Measurements from ENCODE around the gene VHLL. TPM values are rescaled to one million over a fixed set of nuclear protein-coding genes. Genes with fewer than 3 reads are reported as not detected.
"Not testable (repeated sequence)": the region's sequence is repeated elsewhere in the genome, so short reads cannot be mapped to it uniquely, and the experiment has no call there.

VHLL gene
- total and polyA plus RNA-seq, 2 donors (not counting 1 experiment from before 2014, with no cell fraction given) = not detected

DNA sequence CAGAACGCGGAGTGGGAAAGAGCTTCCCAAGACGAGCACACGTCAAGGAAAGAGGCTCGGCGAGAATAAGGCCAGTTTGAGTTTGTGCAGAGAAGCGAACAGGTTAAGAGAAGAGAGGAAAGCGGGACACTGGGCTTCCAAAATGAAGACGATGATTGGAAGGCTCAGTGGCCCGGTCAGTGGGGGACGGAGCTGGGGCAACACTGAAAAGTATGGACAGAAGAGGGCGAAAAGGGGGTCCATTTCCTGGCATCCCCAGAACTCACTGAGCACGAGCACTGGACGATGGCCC, 38.7 kb upstream of the VHLL start:
- TF ChIP-seq EZH2 (IDR thresholded peaks at IDR 0.05; ENCODE audit: low read length, missing control alignments) = no peak
- TF ChIP-seq, protein P1, sequence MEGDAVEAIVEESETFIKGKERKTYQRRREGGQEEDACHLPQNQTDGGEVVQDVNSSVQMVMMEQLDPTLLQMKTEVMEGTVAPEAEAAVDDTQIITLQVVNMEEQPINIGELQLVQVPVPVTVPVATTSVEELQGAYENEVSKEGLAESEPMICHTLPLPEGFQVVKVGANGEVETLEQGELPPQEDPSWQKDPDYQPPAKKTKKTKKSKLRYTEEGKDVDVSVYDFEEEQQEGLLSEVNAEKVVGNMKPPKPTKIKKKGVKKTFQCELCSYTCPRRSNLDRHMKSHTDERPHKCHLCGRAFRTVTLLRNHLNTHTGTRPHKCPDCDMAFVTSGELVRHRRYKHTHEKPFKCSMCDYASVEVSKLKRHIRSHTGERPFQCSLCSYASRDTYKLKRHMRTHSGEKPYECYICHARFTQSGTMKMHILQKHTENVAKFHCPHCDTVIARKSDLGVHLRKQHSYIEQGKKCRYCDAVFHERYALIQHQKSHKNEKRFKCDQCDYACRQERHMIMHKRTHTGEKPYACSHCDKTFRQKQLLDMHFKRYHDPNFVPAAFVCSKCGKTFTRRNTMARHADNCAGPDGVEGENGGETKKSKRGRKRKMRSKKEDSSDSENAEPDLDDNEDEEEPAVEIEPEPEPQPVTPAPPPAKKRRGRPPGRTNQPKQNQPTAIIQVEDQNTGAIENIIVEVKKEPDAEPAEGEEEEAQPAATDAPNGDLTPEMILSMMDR (conservative IDR thresholded peaks at IDR 0.05 in 1 of 2, IDR thresholded peaks at IDR 0.05 in 1 of 2; ENCODE audit: low read depth in 1 of 2, low read length in 2 of 2) = peak in 1 of 2 donors; percentile 14

DNA sequence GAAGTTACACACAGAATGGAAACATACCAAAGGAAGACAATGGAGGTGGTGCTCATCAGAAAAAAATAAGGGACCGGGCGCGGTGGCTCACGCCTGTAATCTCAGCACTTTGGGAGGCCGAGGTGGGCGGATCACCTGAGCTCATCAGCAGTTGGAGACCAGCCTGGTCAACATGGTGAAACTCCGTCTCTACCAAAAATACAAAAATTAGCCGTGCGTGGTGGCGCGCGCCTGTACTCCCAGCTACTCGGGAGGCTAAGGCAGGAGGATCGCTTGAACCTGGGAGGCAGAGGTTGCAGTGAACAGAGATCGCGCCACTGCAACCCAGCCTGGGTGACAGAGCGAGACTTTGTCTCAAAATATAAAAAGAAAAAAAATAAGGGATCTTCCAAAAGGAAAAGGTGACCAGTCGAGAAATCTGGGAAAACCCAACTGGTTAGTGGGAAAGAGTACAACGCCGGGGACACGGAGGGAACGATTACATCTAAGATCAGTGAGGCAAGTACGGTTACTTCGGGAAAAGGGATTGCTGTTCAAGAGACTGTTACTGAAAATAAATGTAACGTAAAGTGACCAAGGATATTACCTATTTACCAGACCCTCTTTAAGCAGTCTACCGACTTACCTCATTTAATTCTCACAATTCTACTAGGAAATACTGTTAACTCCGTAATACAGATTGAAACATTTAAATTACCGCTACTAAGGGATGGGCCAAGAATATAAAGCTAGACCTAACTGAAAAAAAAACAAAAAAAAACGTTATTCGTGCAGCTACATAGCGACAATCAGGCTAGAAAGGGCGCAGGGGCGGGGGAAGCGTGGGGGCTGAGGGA, 38.2 kb upstream of the VHLL start:
- Histone ChIP-seq H2AFZ (ENCODE audit: low read length) (peak overlapping the region; percentile 79), H3K27me3 (ENCODE audit: control insufficient read depth, insufficient read depth, low read length) (no peaks in the 10 kb centered on the region), H4K20me1 (ENCODE audit: control insufficient read depth, extremely low read depth, insufficient read depth, low read length) (no peaks in the 10 kb centered on the region), H3K27ac (ENCODE audit: insufficient read depth, low read length) (peak overlapping the region; percentile 82), H3K36me3 (ENCODE audit: control insufficient read depth, insufficient read depth, low read length) (peaks cover 13% of the 10 kb centered on the region), H3K4me1 (ENCODE audit: control insufficient read depth, extremely low read depth, insufficient read depth, low read length) (no peaks in the 10 kb centered on the region), H3K4me3 (replicated peaks in 1 of 4; ENCODE audit: control extremely low read depth in 1 of 4, insufficient read depth in 1 of 4, low read depth in 3 of 4, low read length in 4 of 4) (peak overlapping the region; percentile 75 to 97 (median 94)), H3K9ac (ENCODE audit: insufficient read depth, low read length) (peak overlapping the region; percentile 43), H3K79me2 (ENCODE audit: control insufficient read depth, insufficient read depth, low read length) (peaks cover 37% of the 10 kb centered on the region), H3K4me2 (ENCODE audit: extremely low read depth, insufficient read depth, low read length) (peak overlapping the region; percentile 70), H3K9me3 (ENCODE audit: control insufficient read depth, insufficient read depth, low read depth, low read length) (no peaks in the 10 kb centered on the region)
- DNase-seq (ENCODE audit: low read depth in 2 of 2) = peak in 1 of 2 donors; percentile 9
- TF ChIP-seq, protein P1 (conservative IDR thresholded peaks at IDR 0.05 in 1 of 2, IDR thresholded peaks at IDR 0.05 in 1 of 2; ENCODE audit: low read depth in 1 of 2, low read length in 2 of 2) = no peak
- TF ChIP-seq EZH2 (IDR thresholded peaks at IDR 0.05; ENCODE audit: low read length, missing control alignments) = no peak

More for the DNA sequence above, 38.7 kb upstream of the VHLL start:
- H3K36me3 ChIP-seq (ENCODE audit: control insufficient read depth, insufficient read depth, low read length) = peaks cover 10% of the 10 kb centered on the region
- no peaks in the 10 kb centered on the region for H3K9me3 ChIP-seq (ENCODE audit: control insufficient read depth, insufficient read depth, low read depth, low read length)
- H3K4me2 ChIP-seq (ENCODE audit: extremely low read depth, insufficient read depth, low read length) = peak overlapping the region; percentile 70
- H3K27ac ChIP-seq (ENCODE audit: insufficient read depth, low read length) = peak overlapping the region; percentile 82
- H3K4me1 ChIP-seq (ENCODE audit: control insufficient read depth, extremely low read depth, insufficient read depth, low read length) = no peaks in the 10 kb centered on the region
- peak overlapping the region; percentile 75 to 97 (median 94) for H3K4me3 ChIP-seq (replicated peaks in 1 of 4; ENCODE audit: control extremely low read depth in 1 of 4, insufficient read depth in 1 of 4, low read depth in 3 of 4, low read length in 4 of 4)
- H3K79me2 ChIP-seq (ENCODE audit: control insufficient read depth, insufficient read depth, low read length) = peaks cover 36% of the 10 kb centered on the region
- H3K9ac ChIP-seq (ENCODE audit: insufficient read depth, low read length) = peak overlapping the region; percentile 43
- H4K20me1 ChIP-seq (ENCODE audit: control insufficient read depth, extremely low read depth, insufficient read depth, low read length) = no peaks in the 10 kb centered on the region
- no peak for DNase-seq (ENCODE audit: low read depth in 2 of 2)
- H3K27me3 ChIP-seq (ENCODE audit: control insufficient read depth, insufficient read depth, low read length) = no peaks in the 10 kb centered on the region
- peak overlapping the region; percentile 79 for H2AFZ ChIP-seq (ENCODE audit: low read length)

DNA sequence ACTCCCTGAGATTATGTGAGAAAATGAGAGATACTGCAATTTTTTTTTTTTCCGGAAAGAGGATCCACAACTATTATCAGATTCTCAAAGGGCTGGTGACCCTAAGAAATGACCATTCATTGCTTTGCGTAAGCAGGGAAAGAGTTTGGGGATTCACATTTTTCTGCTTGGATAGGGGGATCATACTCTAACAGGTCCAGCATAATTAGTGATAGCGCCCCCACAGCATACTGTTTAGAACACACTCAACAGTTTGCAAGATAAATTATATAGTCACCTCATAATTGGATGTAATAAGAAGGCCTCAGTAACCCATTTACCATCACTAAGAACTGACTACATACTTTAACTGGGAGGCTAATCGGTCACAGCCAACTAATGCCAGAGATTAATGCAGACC, 37.1 kb upstream of the VHLL start:
- H3K9ac ChIP-seq (ENCODE audit: insufficient read depth, low read length) = no peak overlapping the region
- TF ChIP-seq, protein P1 (conservative IDR thresholded peaks at IDR 0.05 in 1 of 2, IDR thresholded peaks at IDR 0.05 in 1 of 2; ENCODE audit: low read depth in 1 of 2, low read length in 2 of 2) = no peak
- TF ChIP-seq EZH2 (IDR thresholded peaks at IDR 0.05; ENCODE audit: low read length, missing control alignments) = no peak

DNA sequence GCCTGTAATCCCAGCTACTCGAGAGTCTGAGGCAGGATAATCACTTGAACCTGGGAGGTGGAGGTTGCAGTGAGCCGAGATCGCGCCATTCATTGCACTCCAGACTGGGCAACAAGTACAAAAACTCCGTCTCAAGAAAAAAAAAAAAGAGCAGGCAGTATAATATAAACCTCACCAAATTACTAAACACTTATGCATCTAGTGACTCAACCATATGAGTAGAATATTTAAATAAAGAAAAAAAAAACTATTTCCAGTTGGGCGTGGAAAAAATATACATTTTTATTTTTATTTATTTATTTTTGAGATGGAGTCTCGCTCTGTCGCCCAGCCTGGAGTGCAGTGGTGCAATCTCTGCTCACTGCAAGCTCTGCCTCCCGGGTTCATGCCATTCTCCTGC, 24.1 kb upstream of the VHLL start:
- H3K9ac ChIP-seq (ENCODE audit: insufficient read depth, low read length) = not testable (repeated sequence)
- H3K36me3 ChIP-seq (ENCODE audit: control insufficient read depth, insufficient read depth, low read length) = peaks cover 19% of the 10 kb centered on the region

More for the DNA sequence above, 37.1 kb upstream of the VHLL start:
- Histone ChIP-seq H3K4me3 (replicated peaks in 1 of 4; ENCODE audit: control extremely low read depth in 1 of 4, insufficient read depth in 1 of 4, low read depth in 3 of 4, low read length in 4 of 4) (peak overlapping the region in 2 of 4 experiments; percentile 75 to 93), H3K4me2 (ENCODE audit: extremely low read depth, insufficient read depth, low read length) (peak overlapping the region; percentile 56), H3K79me2 (ENCODE audit: control insufficient read depth, insufficient read depth, low read length) (peaks cover 37% of the 10 kb centered on the region), H3K9me3 (ENCODE audit: control insufficient read depth, insufficient read depth, low read depth, low read length) (no peaks in the 10 kb centered on the region), H3K36me3 (ENCODE audit: control insufficient read depth, insufficient read depth, low read length) (peaks cover 15% of the 10 kb centered on the region), H4K20me1 (ENCODE audit: control insufficient read depth, extremely low read depth, insufficient read depth, low read length) (no peaks in the 10 kb centered on the region), H3K4me1 (ENCODE audit: control insufficient read depth, extremely low read depth, insufficient read depth, low read length) (no peaks in the 10 kb centered on the region), H3K27ac (ENCODE audit: insufficient read depth, low read length) (no peak overlapping the region), H3K27me3 (ENCODE audit: control insufficient read depth, insufficient read depth, low read length) (no peaks in the 10 kb centered on the region), H2AFZ (ENCODE audit: low read length) (no peak overlapping the region)
- DNase-seq (ENCODE audit: low read depth in 2 of 2) = peak in 1 of 2 donors; percentile 0

More for the DNA sequence above, 24.1 kb upstream of the VHLL start:
- H3K27ac ChIP-seq (ENCODE audit: insufficient read depth, low read length) = peak overlapping the region; percentile 20
- H3K4me3 ChIP-seq (replicated peaks in 1 of 4; ENCODE audit: control extremely low read depth in 1 of 4, insufficient read depth in 1 of 4, low read depth in 3 of 4, low read length in 4 of 4); H3K27me3 ChIP-seq (ENCODE audit: control insufficient read depth, insufficient read depth, low read length); H3K4me1 ChIP-seq (ENCODE audit: control insufficient read depth, extremely low read depth, insufficient read depth, low read length); H3K4me2 ChIP-seq (ENCODE audit: extremely low read depth, insufficient read depth, low read length); H3K79me2 ChIP-seq (ENCODE audit: control insufficient read depth, insufficient read depth, low read length); H3K9me3 ChIP-seq (ENCODE audit: control insufficient read depth, insufficient read depth, low read depth, low read length); H2AFZ ChIP-seq (ENCODE audit: low read length); H4K20me1 ChIP-seq (ENCODE audit: control insufficient read depth, extremely low read depth, insufficient read depth, low read length): not testable (repeated sequence)
- DNase-seq (ENCODE audit: low read depth in 2 of 2) = peak; percentile 50 to 75
